SK-N-SH treated with all-trans-retinoic acid at 6 μM for 48 hours (cell line): ENCODE results near the gene ELOVL3.

Experiments
- ATAC-seq: fragments of 200-7000 bp; cut with Tn5 transposase; 3 replicates; pipeline ENCODE4 v1.9.1; 2020; ENCODE audit warnings: mild to moderate bottlenecking, moderate library complexity
- ARNTL ChIP-seq: fragments of 450-650 bp; formaldehyde crosslinking; IDR thresholded peaks from 2 replicates; pipeline ENCODE4 v1.5.0; 2020; ENCODE audit warnings: low read depth, mild to moderate bottlenecking, moderate library complexity, borderline replicate concordance
- BACH2 ChIP-seq: fragments of 250-450 bp; sonication (Bioruptor Pico); IDR thresholded peaks from 2 replicates; pipeline ENCODE4 v1.9.0; 2021; ENCODE audit warnings: mild to moderate bottlenecking, borderline replicate concordance
- CREB5 ChIP-seq: fragments of 250-450 bp; sonication (Bioruptor Pico); IDR thresholded peaks from 2 replicates; pipeline ENCODE4 v1.5.1; 2020; ENCODE audit warnings: low read depth, mild to moderate bottlenecking, moderate library complexity
- CSDC2 ChIP-seq: fragments of 250-450 bp; sonication (Bioruptor Pico); IDR thresholded peaks from 2 replicates; pipeline ENCODE4 v1.5.0; 2020; ENCODE audit warnings: mild to moderate bottlenecking, moderate library complexity
- GLIS3 ChIP-seq: fragments of 250-450 bp; sonication (Bioruptor Pico); IDR thresholded peaks from 2 replicates; pipeline ENCODE4 v1.5.0; 2020; ENCODE audit warnings: mild to moderate bottlenecking, moderate library complexity
- ISL1 ChIP-seq: fragments of 250-450 bp; sonication (Bioruptor Pico); IDR thresholded peaks from 2 replicates; pipeline ENCODE4 v2.1.2; 2022; ENCODE audit warnings: mild to moderate bottlenecking, moderate library complexity
- OSR1 ChIP-seq: fragments of 250-450 bp; sonication (Bioruptor Pico); IDR thresholded peaks from 2 replicates; pipeline ENCODE4 v1.8.0; 2022; ENCODE audit warnings: moderate library complexity, mild to moderate bottlenecking, inconsistent platforms
- PATZ1 ChIP-seq: fragments of 250-450 bp; sonication (Bioruptor Pico); IDR thresholded peaks from 2 replicates; pipeline ENCODE4 v1.8.0; 2020; ENCODE audit warnings: mild to moderate bottlenecking, moderate library complexity, borderline replicate concordance
- POU6F1 ChIP-seq: fragments of 250-450 bp; sonication (Bioruptor Pico); IDR thresholded peaks from 2 replicates; pipeline ENCODE4 v1.8.0; 2021; ENCODE audit warnings: low read depth, mild to moderate bottlenecking, moderate library complexity, borderline replicate concordance
- PPARA ChIP-seq: fragments of 250-450 bp; sonication (Bioruptor Pico); IDR thresholded peaks from 2 replicates; pipeline ENCODE4 v1.5.0; 2020; ENCODE audit warnings: mild to moderate bottlenecking, borderline replicate concordance
- RARB ChIP-seq: fragments of 250-450 bp; sonication (Bioruptor Pico); IDR thresholded peaks from 2 replicates; pipeline ENCODE4 v1.8.0; 2021; ENCODE audit warnings: mild to moderate bottlenecking, moderate library complexity
- SNAI2 ChIP-seq: fragments of 250-450 bp; sonication (Bioruptor Pico); IDR thresholded peaks from 2 replicates; pipeline ENCODE4 v1.5.0; 2020; ENCODE audit warnings: mild to moderate bottlenecking, moderate library complexity
- TCF4 ChIP-seq: fragments of 250-450 bp; sonication (Bioruptor Pico); IDR thresholded peaks from 2 replicates; pipeline ENCODE4 v1.8.0; 2021; ENCODE audit warnings: mild to moderate bottlenecking, moderate library complexity, borderline replicate concordance
- TOX ChIP-seq: fragments of 250-450 bp; sonication (Bioruptor Pico); IDR thresholded peaks from 2 replicates; pipeline ENCODE4 v1.8.0; 2021; ENCODE audit warnings: mild to moderate bottlenecking, moderate library complexity, borderline replicate concordance
- ZC3H10 ChIP-seq: fragments of 250-450 bp; sonication (Bioruptor Pico); IDR thresholded peaks from 2 replicates; pipeline ENCODE4 v1.5.1; 2021; ENCODE audit warnings: mild to moderate bottlenecking, moderate library complexity
- ZFP3 ChIP-seq: fragments of 250-450 bp; sonication (Bioruptor Pico); IDR thresholded peaks from 2 replicates; pipeline ENCODE4 v1.5.0; 2020; ENCODE audit warnings: mild to moderate bottlenecking, moderate library complexity
- ZNF565 ChIP-seq: fragments of 450-650 bp; formaldehyde crosslinking; conservative IDR thresholded peaks from 2 replicates; pipeline ENCODE4 v1.5.0; 2020; ENCODE audit warnings: low read depth, mild to moderate bottlenecking, moderate library complexity
- ZNF70 ChIP-seq: fragments of 450-650 bp; formaldehyde crosslinking; IDR thresholded peaks from 2 replicates; pipeline ENCODE4 v1.5.0; 2020; ENCODE audit warnings: mild to moderate bottlenecking, moderate library complexity
- TF ChIP-seq, protein P1 (sequence below): fragments of 250-450 bp; sonication (Bioruptor Pico); IDR thresholded peaks from 2 replicates; pipeline ENCODE4 v1.5.0; 2020; ENCODE audit warnings: mild to moderate bottlenecking, moderate library complexity
- TF ChIP-seq, protein P2 (sequence below): fragments of 250-450 bp; sonication (Bioruptor Pico); IDR thresholded peaks from 2 replicates; pipeline ENCODE4 v1.5.1; 2021; ENCODE audit warnings: mild to moderate bottlenecking, moderate library complexity

The ELOVL3 gene

GRCh38 chr10:102191956-102192355, 34.1 kb upstream of the ELOVL3 start:
- ATAC-seq, result no peak
- TF ChIP-seq TOX (CRISPR knock-in tag), result no peak
- no peak for TF ChIP-seq SNAI2 (CRISPR knock-in tag)
- TF ChIP-seq, all 23 proteins: peak for 0

DNA sequence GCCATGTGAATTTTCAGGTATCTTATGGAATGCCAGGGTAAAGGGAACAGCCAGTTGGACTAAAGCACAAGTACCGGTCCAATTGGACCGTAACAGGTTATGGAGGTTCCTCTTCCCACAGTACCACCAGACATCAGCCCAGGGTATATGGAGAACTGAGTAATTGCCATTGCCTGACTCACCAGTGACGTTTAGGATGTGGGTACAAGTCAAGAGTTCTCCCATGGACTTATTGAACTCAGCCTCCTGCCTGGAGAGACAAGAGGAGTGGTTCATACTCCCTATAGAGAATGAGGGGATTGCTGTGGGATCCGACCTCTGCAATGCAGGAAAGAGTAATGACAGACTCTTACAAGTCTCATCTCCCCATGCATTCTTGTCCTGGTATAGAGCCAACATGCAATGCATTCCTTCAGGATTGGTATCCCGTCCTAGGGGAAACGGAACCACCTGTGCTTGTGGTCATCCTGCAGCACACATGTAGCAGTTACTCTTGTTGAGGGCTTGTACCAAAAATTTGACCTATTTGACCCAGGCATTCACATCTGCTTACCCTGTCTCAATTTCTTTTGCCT, 30.7 kb upstream of the ELOVL3 start:
- no peak for TF ChIP-seq GLIS3
- no peak for TF ChIP-seq ZFP3
- TF ChIP-seq, protein P1, sequence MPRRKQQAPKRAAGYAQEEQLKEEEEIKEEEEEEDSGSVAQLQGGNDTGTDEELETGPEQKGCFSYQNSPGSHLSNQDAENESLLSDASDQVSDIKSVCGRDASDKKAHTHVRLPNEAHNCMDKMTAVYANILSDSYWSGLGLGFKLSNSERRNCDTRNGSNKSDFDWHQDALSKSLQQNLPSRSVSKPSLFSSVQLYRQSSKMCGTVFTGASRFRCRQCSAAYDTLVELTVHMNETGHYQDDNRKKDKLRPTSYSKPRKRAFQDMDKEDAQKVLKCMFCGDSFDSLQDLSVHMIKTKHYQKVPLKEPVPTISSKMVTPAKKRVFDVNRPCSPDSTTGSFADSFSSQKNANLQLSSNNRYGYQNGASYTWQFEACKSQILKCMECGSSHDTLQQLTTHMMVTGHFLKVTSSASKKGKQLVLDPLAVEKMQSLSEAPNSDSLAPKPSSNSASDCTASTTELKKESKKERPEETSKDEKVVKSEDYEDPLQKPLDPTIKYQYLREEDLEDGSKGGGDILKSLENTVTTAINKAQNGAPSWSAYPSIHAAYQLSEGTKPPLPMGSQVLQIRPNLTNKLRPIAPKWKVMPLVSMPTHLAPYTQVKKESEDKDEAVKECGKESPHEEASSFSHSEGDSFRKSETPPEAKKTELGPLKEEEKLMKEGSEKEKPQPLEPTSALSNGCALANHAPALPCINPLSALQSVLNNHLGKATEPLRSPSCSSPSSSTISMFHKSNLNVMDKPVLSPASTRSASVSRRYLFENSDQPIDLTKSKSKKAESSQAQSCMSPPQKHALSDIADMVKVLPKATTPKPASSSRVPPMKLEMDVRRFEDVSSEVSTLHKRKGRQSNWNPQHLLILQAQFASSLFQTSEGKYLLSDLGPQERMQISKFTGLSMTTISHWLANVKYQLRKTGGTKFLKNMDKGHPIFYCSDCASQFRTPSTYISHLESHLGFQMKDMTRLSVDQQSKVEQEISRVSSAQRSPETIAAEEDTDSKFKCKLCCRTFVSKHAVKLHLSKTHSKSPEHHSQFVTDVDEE, result no peak
- TF ChIP-seq PPARA (CRISPR knock-in tag), result no peak
- TF ChIP-seq ZNF565 (CRISPR knock-in tag), result no peak
- no peak for ATAC-seq

DNA sequence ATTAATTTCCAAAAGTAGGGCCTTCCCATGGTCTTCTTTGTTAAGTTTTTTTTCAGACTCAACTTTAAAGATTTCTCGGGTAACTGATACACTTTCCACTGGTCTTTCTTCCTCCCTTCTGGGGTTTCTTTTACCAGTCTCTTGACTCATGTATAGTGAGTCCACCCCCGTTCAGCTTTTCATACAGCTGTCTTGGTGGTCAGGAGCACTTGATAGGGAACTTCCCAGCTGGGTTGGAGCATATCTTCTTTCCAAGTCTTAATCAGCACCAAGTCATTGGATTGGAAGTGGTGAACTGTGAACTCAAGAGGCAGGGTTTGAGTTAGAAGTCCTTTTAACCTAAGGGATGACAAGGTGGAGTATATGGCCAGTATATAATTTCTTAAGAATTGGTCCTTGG, 29.2 kb upstream of the ELOVL3 start:
- no peak for ATAC-seq
- TF ChIP-seq CSDC2 (CRISPR knock-in tag) (no peak), ZC3H10 (CRISPR knock-in tag) (no peak), ISL1 (CRISPR knock-in tag) (no peak), ZNF565 (CRISPR knock-in tag) (no peak), TOX (CRISPR knock-in tag) (no peak), BACH2 (no peak), PPARA (CRISPR knock-in tag) (no peak), GLIS3 (no peak), ZNF70 (CRISPR knock-in tag) (no peak), CREB5 (no peak), SNAI2 (CRISPR knock-in tag) (no peak), ARNTL (no peak), OSR1 (CRISPR knock-in tag) (no peak), ZFP3 (no peak), POU6F1 (CRISPR knock-in tag) (no peak), TCF4 (CRISPR knock-in tag) (no peak), PATZ1 (no peak), RARB (CRISPR knock-in tag) (no peak)
- TF ChIP-seq, protein P1, result no peak
- TF ChIP-seq, protein P2, sequence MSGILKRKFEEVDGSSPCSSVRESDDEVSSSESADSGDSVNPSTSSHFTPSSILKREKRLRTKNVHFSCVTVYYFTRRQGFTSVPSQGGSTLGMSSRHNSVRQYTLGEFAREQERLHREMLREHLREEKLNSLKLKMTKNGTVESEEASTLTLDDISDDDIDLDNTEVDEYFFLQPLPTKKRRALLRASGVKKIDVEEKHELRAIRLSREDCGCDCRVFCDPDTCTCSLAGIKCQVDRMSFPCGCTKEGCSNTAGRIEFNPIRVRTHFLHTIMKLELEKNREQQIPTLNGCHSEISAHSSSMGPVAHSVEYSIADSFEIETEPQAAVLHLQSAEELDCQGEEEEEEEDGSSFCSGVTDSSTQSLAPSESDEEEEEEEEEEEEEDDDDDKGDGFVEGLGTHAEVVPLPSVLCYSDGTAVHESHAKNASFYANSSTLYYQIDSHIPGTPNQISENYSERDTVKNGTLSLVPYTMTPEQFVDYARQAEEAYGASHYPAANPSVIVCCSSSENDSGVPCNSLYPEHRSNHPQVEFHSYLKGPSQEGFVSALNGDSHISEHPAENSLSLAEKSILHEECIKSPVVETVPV (CRISPR knock-in tag), result no peak
